HTR-8/SVneo (cell line): ENCODE measurements around the gene NRG2.
A peak's percentile ranks its signal among the peaks of the same experiment; 100 is the strongest.

Experiments
- DNase-seq: peaks from one replicate; pipeline ENCODE4 v3.0.0; 2011; ENCODE audit warnings: low spot score, mixed read lengths; ENCODE audit not compliant: insufficient read length
- FAIRE-seq: peaks from 2 replicates; lab custom pipeline; 2011; peaks lifted over from hg19 to GRCh38; lab: Jason Lieb, UNC

The NRG2 gene

DNA sequence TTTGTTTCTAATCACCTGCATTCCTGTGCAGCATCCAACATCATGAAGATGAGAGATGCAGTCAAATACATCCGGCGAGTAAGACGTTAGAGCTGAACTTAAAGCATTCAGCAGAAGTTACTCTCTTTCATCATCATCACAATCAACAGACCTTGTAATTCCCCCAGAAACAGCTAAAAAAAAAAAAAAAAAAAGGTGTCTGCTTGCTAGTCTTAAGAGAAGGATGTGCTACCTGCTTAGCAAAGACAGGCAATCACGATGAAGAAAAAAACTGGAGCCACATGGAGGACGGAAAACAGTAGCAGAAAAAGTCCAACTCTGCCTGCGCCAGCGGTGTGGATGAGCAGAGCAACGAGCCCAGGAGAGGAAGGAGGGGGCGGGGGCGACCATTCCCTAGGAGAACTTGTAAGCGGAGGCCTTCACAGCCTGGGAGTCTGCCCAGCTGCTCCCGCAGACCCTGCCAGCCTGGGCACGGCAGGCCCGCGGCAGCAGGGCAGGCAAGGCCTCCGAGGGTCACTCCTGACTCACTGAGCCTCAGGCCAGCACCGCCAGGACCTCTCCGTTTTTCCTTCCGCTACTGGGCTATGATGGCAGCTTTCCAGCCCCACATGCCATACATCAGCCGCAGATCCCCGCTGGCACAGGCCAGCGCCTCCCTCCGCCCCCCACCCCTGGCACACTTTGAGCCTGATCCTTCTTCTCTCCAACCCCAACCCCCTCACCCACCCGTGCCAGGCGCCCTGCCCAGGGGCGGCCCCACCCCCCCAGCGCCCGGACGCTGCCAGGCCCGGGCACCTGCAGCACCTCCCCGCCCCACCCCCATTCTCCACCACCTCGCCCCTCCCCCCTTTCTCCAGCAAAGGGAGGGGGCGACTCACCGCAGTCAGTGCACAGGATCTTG lies 1.4 kb downstream of the NRG2 start:
- peak; percentile 74 for DNase-seq
- peak; percentile 62 for FAIRE-seq

GRCh38 chr5:140041099-140041491 lies 2.0 kb downstream of the NRG2 start:
- FAIRE-seq, result no peak
- DNase-seq, result no peak

DNA sequence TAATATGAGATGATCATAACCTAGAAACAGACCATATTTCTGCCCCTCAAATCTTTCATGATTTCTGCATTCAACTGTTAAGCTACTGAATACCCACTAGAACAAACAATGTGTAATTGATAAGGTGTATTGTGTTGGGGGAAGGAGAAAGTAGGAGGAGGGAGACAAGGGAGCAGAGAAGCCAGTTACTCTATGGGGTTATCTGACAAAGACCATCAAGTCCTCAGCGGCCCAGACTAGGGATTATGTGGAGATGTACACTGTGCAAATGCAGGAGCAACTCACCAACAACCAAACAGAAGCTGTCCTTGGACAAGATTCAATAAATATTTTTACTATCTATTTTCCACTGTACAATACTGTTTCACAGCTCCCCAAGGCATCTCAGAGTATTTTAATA lies 2.7 kb downstream of the NRG2 start:
- DNase-seq (no peak), FAIRE-seq (no peak)

GRCh38 chr5:140039561-140039960 lies 3.5 kb downstream of the NRG2 start:
- DNase-seq (no peak), FAIRE-seq (no peak)

DNA sequence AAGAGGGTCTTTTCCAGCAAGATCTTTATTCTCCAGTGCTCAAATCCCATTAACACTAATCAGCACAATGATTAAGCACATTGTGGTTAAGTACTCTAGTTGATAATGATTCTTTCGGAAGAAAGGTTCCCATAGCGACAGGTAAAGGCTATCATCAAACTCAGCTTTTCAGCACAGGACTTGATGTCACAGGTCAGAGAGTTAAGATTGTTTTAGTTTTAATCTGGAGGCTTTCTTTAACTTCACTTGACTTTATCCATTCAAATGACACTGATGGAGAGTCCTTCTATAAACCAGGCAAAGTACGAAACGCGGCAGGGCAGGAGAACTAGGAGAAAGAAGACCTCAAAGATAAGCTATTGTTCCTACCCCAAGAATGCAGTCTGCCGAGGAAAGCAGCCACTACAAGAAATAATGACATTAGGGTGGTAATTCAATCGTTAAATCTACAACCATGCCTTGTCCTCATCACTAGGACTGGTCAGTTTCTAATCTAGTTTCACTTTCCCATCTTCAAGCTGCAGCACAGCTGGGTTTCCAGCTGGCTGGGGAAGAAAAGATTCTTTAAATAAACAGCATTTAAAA lies 4.6 kb downstream of the NRG2 start:
- no peak for FAIRE-seq
- peak; percentile 27 for DNase-seq

DNA sequence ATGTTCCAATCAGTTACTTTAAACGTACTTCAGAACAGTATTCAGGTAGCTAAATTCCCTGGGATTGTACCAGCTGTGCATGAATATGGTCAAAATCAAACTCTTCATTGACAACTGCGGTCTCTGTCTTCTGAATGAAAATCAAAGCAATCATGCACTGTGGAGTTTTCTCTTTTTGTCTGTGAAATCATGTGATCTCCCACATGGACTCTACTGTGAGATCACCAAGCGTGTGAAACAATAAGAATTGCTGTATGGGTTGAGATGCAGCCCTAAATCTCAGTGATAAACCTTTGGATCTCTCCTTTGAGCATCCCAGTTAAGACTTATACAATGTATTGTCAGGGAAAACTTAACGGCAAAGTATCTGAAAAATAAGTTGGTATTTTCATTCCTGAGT lies 6.1 kb downstream of the NRG2 start:
- FAIRE-seq, result no peak
- DNase-seq, result no peak

DNA sequence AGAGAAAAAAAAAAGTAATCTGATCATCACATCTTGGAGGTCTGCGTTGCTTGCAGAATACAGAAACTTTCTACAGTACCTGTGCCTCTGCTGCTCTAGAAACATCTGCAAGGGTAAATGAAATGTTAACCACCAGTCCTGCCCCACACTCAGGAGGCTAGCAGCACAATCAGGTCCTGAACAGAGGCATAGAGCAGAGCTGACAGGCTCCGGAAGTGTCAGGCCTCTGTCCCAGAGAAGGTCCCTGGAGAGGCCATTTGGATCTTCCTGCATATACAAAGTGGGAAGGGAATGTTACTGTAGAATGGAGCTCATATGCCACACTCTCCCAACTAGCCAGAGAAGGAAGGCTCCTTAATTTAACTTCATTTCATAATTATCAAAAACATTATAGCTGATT lies 7.2 kb downstream of the NRG2 start:
- DNase-seq, result no peak
- no peak for FAIRE-seq

GRCh38 chr5:140033037-140033760 lies 9.9 kb downstream of the NRG2 start:
- FAIRE-seq, result no peak
- DNase-seq, result no peak

GRCh38 chr5:140032296-140032695 lies 10.8 kb downstream of the NRG2 start:
- DNase-seq (no peak), FAIRE-seq (no peak)

- no peak for FAIRE-seq
- no peak for DNase-seq
Measured at GRCh38 chr5:140027807-140028206, 15.3 kb downstream of the NRG2 start.

- FAIRE-seq, result no peak
- DNase-seq, result no peak
Measured at GRCh38 chr5:140025736-140026135, 17.4 kb downstream of the NRG2 start.

- FAIRE-seq (no peak), DNase-seq (no peak)
Measured at GRCh38 chr5:140024928-140025327, 18.2 kb downstream of the NRG2 start.

DNA sequence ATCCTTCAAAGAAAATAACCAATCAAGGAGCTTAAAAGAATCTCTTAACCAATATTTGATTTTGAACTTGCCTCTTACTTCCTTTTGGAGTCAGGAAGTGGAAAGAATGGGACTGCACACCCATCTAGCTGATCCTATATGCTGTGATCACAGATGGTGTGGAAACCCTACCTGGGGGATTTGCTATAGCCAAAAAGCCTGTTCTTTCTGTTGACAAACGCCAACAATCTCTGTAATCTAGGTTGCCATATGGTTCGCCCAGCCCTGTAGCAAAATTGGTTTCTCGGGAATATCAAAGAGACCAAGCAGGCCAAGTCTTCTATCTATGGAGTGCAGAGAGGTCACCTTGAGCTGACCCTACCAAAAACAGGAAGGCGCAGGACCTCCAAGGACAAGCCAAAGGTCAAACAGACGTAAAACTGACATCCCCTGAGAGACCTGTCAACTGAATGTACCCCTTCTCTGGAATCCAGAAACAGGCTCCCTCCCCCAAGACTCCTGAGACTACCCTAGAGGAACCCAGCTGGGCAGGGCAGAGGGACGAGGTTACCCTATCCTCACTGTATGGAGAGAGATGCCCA lies 19.4 kb downstream of the NRG2 start:
- no peak for FAIRE-seq

GRCh38 chr5:140020601-140021177 lies 22.4 kb downstream of the NRG2 start:
- no peak for DNase-seq
- no peak for FAIRE-seq

More for the DNA sequence above, 19.4 kb downstream of the NRG2 start:
- no peak for DNase-seq

- DNase-seq (no peak), FAIRE-seq (no peak)
Measured at GRCh38 chr5:140018920-140019644, 24.0 kb downstream of the NRG2 start.

DNA sequence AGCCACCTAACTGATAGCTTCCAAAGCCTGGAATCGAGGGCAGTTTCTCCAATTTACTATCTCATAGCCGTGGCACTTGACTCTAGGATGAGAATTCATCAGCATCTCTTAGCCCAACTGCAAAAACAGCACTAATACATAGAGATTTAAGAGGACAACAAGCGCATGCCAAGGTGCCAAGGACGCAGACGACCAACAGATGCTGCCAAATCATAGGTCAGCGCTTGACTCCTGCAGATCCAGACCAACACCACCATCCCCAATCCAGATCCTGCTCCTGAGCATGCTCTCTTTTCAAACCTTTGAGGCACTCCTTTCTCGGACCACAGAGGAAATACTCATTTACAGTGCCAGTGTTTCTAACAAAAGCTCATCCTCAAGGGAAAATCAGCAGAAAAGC lies 24.6 kb downstream of the NRG2 start:
- FAIRE-seq (no peak), DNase-seq (no peak)

GRCh38 chr5:140018096-140018481 lies 25.0 kb downstream of the NRG2 start:
- FAIRE-seq, result peak; percentile 9
- DNase-seq, result no peak

DNA sequence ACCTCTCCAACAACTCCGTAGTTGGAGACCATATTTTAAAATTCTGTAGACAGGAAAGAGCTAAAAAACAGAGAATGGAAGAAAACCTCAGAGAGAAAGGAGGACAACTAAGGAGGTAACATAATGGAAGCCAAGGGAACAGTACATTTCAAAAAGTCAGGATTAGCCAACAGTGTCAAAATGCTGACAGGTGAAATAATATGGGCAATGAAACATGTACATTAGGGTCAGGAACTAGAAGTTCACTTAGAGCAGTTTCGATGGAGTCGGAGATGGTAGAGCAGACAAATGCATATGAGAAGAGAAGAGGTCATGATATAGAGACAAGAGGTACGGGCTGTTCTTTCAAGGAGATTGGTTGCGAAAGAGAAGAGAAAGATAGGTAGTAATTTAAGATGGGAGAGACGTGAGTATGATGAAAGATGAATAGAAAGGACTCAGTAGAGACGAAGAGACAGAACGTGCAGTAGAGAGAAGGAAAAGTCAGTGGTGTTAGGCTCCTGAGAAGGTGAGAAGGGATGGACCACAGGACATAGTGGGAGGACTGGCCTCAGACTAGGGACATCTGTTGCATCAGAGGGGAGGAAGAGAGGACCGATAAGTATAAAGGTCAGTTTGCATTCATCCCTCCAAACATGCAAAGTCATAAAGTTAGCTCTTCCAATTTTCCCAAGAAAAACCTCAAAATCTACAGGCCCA lies 25.6 kb downstream of the NRG2 start:
- DNase-seq (no peak), FAIRE-seq (no peak)

- FAIRE-seq, result no peak
Measured at GRCh38 chr5:140015706-140016105, 27.4 kb downstream of the NRG2 start.

More at GRCh38 chr5:140015706-140016105, 27.4 kb downstream of the NRG2 start:
- no peak for DNase-seq
